Hepatocyte (in vitro differentiated cells): Measurements from ENCODE around the gene FUT7. TPM values are rescaled to one million over a fixed set of nuclear protein-coding genes. Genes with fewer than 3 reads are reported as not detected.

Source experiments
- DNase-seq: peaks from one replicate; pipeline ENCODE4 v3.0.0-alpha.2; 2016; ENCODE audit warnings: low spot score
- H2AFZ ChIP-seq: fragments of 200-600 bp; sonication (generic); 2 replicates; pipeline ENCODE4 v1.6.0; 2016; ENCODE audit warnings: antibody characterized with exemption, mild to moderate bottlenecking
- H3K27ac ChIP-seq: fragments of 200-600 bp; sonication (generic); 2 replicates; pipeline ENCODE4 v1.5.1; 2016; ENCODE audit warnings: mild to moderate bottlenecking
- H3K27me3 ChIP-seq: fragments of 200-600 bp; sonication (generic); 2 replicates; pipeline ENCODE4 v1.6.1; 2016
- H3K36me3 ChIP-seq: fragments of 200-600 bp; sonication (generic); replicated peaks from 2 replicates; pipeline ENCODE4 v1.5.1; 2016; ENCODE audit warnings: low read depth; ENCODE audit not compliant: insufficient read depth
- H3K4me1 ChIP-seq: fragments of 200-600 bp; sonication (generic); 2 replicates; pipeline ENCODE4 v1.5.1; 2016; ENCODE audit warnings: mild to moderate bottlenecking, moderate library complexity; ENCODE audit not compliant: insufficient read depth
- H3K4me2 ChIP-seq: fragments of 200-600 bp; sonication (generic); 2 replicates; pipeline ENCODE4 v1.6.0; 2016
- H3K4me3 ChIP-seq: fragments of 200-600 bp; sonication (generic); 2 replicates; pipeline ENCODE4 v1.5.1; 2016; ENCODE audit warnings: mild to moderate bottlenecking
- H3K79me2 ChIP-seq: fragments of 200-600 bp; sonication (generic); 2 replicates; pipeline ENCODE4 v1.6.0; 2017; ENCODE audit warnings: mild to moderate bottlenecking
- H3K9me2 ChIP-seq: fragments of 200-600 bp; sonication (generic); replicated peaks from 2 replicates; pipeline ENCODE4 v1.6.0; 2017; ENCODE audit warnings: mild to moderate bottlenecking; ENCODE audit not compliant: insufficient read depth
- H3K9me3 ChIP-seq: fragments of 200-600 bp; sonication (generic); 2 replicates; pipeline ENCODE4 v1.5.1; 2016; ENCODE audit warnings: low read depth, mild to moderate bottlenecking
- H4K20me1 ChIP-seq: fragments of 200-600 bp; sonication (generic); 2 replicates; pipeline ENCODE4 v1.6.0; 2016; ENCODE audit warnings: mild to moderate bottlenecking; ENCODE audit not compliant: insufficient read depth, poor library complexity, severe bottlenecking
- EZH2 ChIP-seq: fragments of 200-600 bp; sonication (generic); IDR thresholded peaks from 2 replicates; pipeline ENCODE4 v1.6.1; 2016; ENCODE audit warnings: antibody characterized with exemption, mild to moderate bottlenecking, borderline replicate concordance
- EZH2phosphoT487 ChIP-seq: fragments of 200-600 bp; sonication (generic); IDR thresholded peaks from one replicate; pipeline ENCODE4 v1.6.1; 2018; ENCODE audit warnings: antibody characterized with exemption, mild to moderate bottlenecking, low read depth, moderate library complexity; ENCODE audit not compliant: unreplicated experiment, severe bottlenecking
- WGBS: methylation state at CpG from one replicate; pipeline ENCODE4 v1.1.6; 2016; ENCODE audit warnings: low lambda C conversion rate; ENCODE audit errors: missing lambda C conversion rate; 5-methylcytosine and 5-hydroxymethylcytosine counted together
- polyA plus RNA-seq: library from polyadenylated mRNA; unstranded; fragments of >200 nt; fragmentation: Nextera tagmentation; extraction: Ambion mirVana; gene quantifications from 2 replicates; pipeline ENCODE4 v1.2.1, GENCODE V29; 2016
- total RNA-seq: library from RNA; depleted of rRNA; stranded (reverse); fragments of >200 nt; gene quantifications from 2 replicates; pipeline ENCODE4 v1.2.3, GENCODE V29; 2014
- TF ChIP-seq, protein P1 (sequence below): fragments of 200-600 bp; sonication (generic); IDR thresholded peaks from 2 replicates; pipeline ENCODE4 v1.5.1; 2016; ENCODE audit warnings: antibody characterized with exemption, mild to moderate bottlenecking; ENCODE audit not compliant: poor library complexity

FUT7 gene
- total and polyA plus RNA-seq, 2 experiments from 2014 or later = not detected

DNA sequence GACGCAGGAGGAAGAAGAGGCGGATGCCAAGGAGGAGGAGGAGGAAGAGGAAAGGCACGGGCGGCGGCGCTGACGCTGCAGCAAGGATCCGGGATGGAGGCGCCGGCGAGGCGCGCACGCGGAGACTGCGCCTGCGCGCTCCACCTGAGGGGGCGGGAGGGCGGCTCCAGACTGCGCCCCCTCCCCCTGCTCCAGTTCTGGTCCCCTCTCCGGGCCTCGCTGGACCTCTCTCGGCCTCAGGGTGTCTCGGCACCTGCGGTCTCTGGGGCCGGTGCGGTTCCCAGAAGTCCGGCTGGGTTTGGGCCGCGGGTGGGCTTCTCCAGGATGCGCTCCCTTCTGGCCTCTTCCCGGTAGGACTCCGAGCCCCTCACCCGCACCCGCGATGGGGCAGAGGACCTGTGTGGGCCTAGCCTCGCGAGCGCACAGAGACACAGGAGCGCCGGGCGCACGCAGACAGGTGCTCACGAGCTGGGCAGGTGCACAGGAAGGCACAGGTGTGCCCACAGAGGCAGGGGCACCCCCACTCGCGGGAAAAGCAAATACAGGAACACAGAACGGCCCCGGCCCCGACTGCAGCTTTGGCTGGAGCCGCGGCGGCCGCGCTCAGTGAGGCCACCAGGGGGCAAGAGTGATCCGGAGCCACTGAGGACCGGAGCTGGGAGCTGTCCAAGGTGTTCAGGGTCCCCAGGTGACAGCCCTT, 14.3 kb upstream of the FUT7 start, which contains the start of gene NPDC1:
Gene NPDC1 (minus strand): TSS at position 90 of the 700 bp plus-strand sequence. CDS start 188 bp downstream, outside the sequence.
- H3K27ac ChIP-seq = no peak within 1 kb of the TSS
- peaks cover 5% of the 10 kb centered on the region for H3K4me1 ChIP-seq
- H3K4me2 ChIP-seq = peak within 1 kb of the TSS; percentile 100
- H3K4me3 ChIP-seq = peak within 1 kb of the TSS; percentile 85
- H3K9me2 ChIP-seq = no peaks in the 10 kb centered on the region
- peaks cover 13% of the 10 kb centered on the region for H4K20me1 ChIP-seq
- no peaks in the 10 kb centered on the region for H3K9me3 ChIP-seq
- peaks cover 32% of the 10 kb centered on the region for H3K27me3 ChIP-seq
- H2AFZ ChIP-seq = peak within 1 kb of the TSS; percentile 94
- DNase-seq = peak; percentile 94
- 2% methylated on average over 38 of the region's 57 CpGs for WGBS
- peaks cover 3% of the 10 kb centered on the region for H3K79me2 ChIP-seq
- no peak for TF ChIP-seq EZH2phosphoT487
- TF ChIP-seq, protein P1, sequence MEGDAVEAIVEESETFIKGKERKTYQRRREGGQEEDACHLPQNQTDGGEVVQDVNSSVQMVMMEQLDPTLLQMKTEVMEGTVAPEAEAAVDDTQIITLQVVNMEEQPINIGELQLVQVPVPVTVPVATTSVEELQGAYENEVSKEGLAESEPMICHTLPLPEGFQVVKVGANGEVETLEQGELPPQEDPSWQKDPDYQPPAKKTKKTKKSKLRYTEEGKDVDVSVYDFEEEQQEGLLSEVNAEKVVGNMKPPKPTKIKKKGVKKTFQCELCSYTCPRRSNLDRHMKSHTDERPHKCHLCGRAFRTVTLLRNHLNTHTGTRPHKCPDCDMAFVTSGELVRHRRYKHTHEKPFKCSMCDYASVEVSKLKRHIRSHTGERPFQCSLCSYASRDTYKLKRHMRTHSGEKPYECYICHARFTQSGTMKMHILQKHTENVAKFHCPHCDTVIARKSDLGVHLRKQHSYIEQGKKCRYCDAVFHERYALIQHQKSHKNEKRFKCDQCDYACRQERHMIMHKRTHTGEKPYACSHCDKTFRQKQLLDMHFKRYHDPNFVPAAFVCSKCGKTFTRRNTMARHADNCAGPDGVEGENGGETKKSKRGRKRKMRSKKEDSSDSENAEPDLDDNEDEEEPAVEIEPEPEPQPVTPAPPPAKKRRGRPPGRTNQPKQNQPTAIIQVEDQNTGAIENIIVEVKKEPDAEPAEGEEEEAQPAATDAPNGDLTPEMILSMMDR = peak; percentile 79
- H3K36me3 ChIP-seq = no peaks in the 10 kb centered on the region

DNA sequence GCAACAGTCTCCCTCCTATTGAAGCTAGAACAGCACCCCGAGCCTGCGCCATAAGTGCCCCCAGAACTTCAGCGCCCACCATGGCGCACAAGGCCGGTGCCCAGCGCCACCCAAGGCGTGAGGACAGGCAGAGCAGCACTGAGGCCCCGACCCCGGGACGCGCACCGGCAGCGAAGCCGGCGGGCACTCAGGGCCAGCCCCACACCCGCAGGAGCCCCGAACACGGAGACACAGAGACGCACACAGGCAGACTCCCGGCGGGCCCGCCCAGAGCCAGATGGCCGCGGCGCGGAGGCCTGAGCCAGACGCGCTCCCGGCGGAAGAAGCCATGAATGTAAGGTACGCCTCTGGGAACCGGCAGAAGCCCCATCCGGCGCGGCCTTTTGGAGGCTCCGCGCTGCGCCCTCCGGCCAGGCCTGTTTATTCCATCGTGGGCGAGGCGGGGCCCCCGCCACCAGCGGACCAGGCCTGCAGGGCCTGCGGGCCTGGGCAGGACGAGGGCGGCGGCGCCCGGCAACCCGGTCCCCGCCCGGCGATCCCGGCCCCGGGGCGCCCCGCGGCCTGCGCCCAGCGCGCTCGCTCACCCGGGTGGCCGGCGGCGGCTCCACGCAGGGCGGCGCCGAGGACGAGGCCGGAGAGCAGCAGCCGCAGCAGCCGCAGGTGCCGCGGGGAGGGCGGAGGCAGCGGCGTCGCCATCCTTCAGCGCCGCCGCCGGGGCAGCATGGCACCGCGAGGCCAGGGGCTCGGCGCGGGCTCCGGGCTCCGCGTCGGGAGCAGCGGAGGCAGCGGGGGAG, 13.6 kb upstream of the FUT7 start:
- no peaks in the 10 kb centered on the region for H3K9me2 ChIP-seq
- H3K4me1 ChIP-seq = peaks cover 5% of the 10 kb centered on the region
- H2AFZ ChIP-seq = peak overlapping the region; percentile 94
- no peaks in the 10 kb centered on the region for H3K9me3 ChIP-seq
- peaks cover 29% of the 10 kb centered on the region for H3K27me3 ChIP-seq
- DNase-seq = peak; percentile 55
- WGBS = 6% methylated on average over 76 of the region's 96 CpGs
- H4K20me1 ChIP-seq = peaks cover 13% of the 10 kb centered on the region
- H3K36me3 ChIP-seq = no peaks in the 10 kb centered on the region
- TF ChIP-seq EZH2 (peak; percentile 32), EZH2phosphoT487 (no peak)
- TF ChIP-seq, protein P1 = no peak
- peak overlapping the region; percentile 100 for H3K4me2 ChIP-seq
- H3K27ac ChIP-seq = no peak overlapping the region
- peak overlapping the region; percentile 85 for H3K4me3 ChIP-seq
- H3K79me2 ChIP-seq = peaks cover 3% of the 10 kb centered on the region

DNA sequence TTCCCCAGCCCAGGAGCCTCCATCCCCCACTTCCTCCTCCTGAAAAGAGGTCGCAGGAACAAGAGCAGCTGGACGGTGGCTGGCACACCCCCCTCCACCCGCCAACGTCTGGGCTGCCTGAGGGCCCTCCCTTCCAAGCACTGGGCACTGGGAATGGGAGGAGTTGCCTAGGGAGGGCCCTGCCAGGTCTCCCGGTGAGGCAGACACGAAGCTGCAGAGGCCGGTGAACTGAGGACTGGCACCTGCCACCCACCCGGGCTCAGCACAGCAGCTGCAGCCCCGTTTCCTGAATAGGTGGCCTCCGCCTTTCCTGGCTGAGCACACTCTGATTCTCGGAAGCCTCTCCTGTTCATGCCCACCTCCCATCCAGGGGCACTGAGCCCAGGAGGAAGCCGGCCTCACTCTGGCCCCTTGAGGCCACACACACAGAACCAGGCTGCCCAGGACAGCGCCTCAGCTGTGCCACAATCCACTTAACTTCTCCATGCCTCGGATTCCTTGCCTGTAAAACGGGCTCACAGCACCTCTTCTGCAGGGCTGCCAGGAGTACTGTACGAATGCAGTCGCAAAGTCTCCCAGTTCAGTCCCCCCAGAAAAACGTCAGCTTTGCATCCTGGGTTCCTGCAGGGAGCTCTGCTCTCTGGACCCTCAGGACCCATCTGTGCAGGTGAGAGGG, 12.8 kb upstream of the FUT7 start:
- no peaks in the 10 kb centered on the region for H3K9me2 ChIP-seq
- H3K27ac ChIP-seq = no peak overlapping the region
- peak overlapping the region; percentile 33 for H3K4me3 ChIP-seq
- 74% methylated on average over 18 of the region's 18 CpGs for WGBS
- peaks cover 5% of the 10 kb centered on the region for H3K4me1 ChIP-seq
- peaks cover 13% of the 10 kb centered on the region for H4K20me1 ChIP-seq
- peaks cover 3% of the 10 kb centered on the region for H3K79me2 ChIP-seq
- peaks cover 27% of the 10 kb centered on the region for H3K27me3 ChIP-seq
- H3K36me3 ChIP-seq = no peaks in the 10 kb centered on the region
- H3K9me3 ChIP-seq = no peaks in the 10 kb centered on the region
- no peak for DNase-seq
- H3K4me2 ChIP-seq = peak overlapping the region; percentile 100
- TF ChIP-seq EZH2 (no peak), EZH2phosphoT487 (no peak)
- TF ChIP-seq, protein P1 = no peak
- no peak overlapping the region for H2AFZ ChIP-seq
